ENCODE measurements around the gene ARHGAP26. TPM values are rescaled to one million over a fixed set of nuclear protein-coding genes. Genes with fewer than 3 reads are reported as not detected.

ARHGAP26 gene
- total RNA-seq, 4 donors from 2014 or later = 28.2 to 52.3 (median 37.9) TPM

DNA sequence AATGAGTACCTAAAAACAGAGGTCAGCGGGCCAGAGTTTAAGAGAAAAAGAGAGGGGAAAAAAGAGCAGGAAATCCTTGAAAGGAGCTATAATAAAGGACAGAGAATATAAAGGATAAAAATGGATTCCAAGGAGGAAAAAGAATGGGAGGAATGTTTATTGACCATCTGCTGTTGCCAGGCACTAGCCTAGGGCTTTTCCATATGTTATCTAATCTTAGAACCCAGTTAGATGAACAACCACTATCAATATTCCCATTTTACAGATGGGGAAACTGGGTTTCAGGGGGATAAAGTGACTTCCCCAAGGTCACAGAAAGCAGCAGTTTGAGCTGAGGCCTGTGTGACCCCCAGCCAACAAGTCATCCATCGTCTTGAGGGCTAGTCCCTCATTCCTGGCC lies 400.8 kb downstream of the ARHGAP26 start:
- no peak overlapping the region for H3K4me3 ChIP-seq (replicated peaks in 1 of 3)
- TF ChIP-seq, protein P1, sequence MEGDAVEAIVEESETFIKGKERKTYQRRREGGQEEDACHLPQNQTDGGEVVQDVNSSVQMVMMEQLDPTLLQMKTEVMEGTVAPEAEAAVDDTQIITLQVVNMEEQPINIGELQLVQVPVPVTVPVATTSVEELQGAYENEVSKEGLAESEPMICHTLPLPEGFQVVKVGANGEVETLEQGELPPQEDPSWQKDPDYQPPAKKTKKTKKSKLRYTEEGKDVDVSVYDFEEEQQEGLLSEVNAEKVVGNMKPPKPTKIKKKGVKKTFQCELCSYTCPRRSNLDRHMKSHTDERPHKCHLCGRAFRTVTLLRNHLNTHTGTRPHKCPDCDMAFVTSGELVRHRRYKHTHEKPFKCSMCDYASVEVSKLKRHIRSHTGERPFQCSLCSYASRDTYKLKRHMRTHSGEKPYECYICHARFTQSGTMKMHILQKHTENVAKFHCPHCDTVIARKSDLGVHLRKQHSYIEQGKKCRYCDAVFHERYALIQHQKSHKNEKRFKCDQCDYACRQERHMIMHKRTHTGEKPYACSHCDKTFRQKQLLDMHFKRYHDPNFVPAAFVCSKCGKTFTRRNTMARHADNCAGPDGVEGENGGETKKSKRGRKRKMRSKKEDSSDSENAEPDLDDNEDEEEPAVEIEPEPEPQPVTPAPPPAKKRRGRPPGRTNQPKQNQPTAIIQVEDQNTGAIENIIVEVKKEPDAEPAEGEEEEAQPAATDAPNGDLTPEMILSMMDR (IDR thresholded peaks at IDR 0.05) = no peak
- no peak for TF ChIP-seq POLR2A (IDR thresholded peaks at IDR 0.05)
- intact Hi-C loops (cut with DNase I) = no loop called here
- H3K9me3 ChIP-seq = no peaks in the 10 kb centered on the region
- H3K36me3 ChIP-seq = no peaks in the 10 kb centered on the region
- WGBS, 2 donors = 95 to 96% methylated on average over 2 of the region's 2 CpGs
- no peak for DNase-seq
- no peak overlapping the region for H3K27ac ChIP-seq
- H3K27me3 ChIP-seq = no peaks in the 10 kb centered on the region
- H3K4me1 ChIP-seq = peaks cover 0 to 5% of the 10 kb centered on the region in 2 donors

DNA sequence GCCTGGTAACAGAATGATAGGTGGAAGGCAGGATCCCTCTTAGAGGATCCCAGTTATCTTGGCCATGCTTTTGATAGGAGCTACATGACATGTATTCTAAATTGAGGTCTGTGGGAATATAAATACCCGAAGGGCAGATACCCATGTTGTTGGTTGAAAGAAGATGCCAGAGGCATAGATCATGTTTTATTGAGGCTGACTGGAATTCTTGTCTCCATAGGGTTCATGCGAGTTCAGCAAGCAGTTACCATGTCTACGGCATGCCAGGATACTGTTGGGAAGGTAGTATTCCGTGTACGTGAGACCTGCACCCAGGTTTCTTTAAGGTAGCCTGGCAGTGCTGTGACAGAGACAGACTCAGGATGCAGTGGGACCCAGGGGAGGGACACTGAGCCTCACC lies 402.6 kb downstream of the ARHGAP26 start:
- TF ChIP-seq, protein P1 (IDR thresholded peaks at IDR 0.05) = no peak
- no peak for TF ChIP-seq POLR2A (IDR thresholded peaks at IDR 0.05)
- peaks cover 4 to 14% of the 10 kb centered on the region in 2 donors for H3K4me1 ChIP-seq
- intact Hi-C loops (cut with DNase I) = no loop called here
- no peaks in the 10 kb centered on the region for H3K9me3 ChIP-seq
- no peaks in the 10 kb centered on the region for H3K27me3 ChIP-seq
- H3K36me3 ChIP-seq = no peaks in the 10 kb centered on the region
- DNase-seq = no peak
- WGBS, 2 donors = 94 to 100% methylated on average over 3 to 5 of the region's 5 CpGs
- H3K27ac ChIP-seq = no peak overlapping the region
- no peak overlapping the region for H3K4me3 ChIP-seq (replicated peaks in 1 of 3)

DNA sequence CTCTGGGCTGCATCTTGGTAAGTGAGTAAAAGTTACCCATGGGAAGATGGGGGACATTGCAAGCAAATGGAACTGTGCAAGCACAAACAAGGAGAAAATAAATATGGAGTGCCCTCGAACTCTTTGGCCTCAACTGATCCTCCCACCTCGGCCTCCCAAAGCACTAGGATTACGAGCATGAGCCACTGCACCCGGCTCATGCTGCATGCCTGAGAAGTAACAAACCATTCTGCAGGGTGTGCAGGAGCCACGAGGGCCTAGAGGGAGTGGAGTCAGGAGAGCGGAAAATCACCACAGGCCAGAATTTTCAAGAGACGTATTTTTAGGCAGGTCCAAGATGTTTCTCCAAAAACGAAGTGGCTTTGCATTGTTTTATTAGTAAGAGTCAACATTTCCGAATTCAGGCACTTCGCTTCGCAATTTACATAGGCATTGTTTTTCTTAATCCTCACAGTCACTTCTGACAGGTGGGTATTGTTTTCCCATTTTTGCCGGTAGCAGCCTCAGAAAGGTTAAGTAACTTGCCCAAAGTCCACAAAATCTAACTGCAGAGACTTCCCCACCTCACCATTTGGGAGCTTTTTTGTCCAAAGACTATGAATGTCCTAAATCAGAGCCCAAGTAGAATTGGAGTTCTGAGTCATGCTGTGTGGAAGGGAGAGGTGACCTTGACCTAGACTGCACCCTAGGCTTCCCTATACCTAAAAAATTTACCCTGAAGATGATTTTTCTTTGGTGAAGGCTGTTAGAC lies 403.1 kb downstream of the ARHGAP26 start:
- intact Hi-C loops (cut with DNase I) = no loop called here
- 85 to 91% methylated on average over 12 of the region's 12 CpGs for WGBS, 2 donors
- no peak for DNase-seq
- TF ChIP-seq POLR2A (IDR thresholded peaks at IDR 0.05) = no peak
- TF ChIP-seq, protein P1 (IDR thresholded peaks at IDR 0.05) = no peak
- Histone ChIP-seq H3K36me3 (no peaks in the 10 kb centered on the region), H3K27me3 (no peaks in the 10 kb centered on the region), H3K4me1 (peaks cover 4 to 19% of the 10 kb centered on the region in 2 donors), H3K27ac (no peak overlapping the region), H3K9me3 (no peaks in the 10 kb centered on the region), H3K4me3 (replicated peaks in 1 of 3) (no peak overlapping the region)

DNA sequence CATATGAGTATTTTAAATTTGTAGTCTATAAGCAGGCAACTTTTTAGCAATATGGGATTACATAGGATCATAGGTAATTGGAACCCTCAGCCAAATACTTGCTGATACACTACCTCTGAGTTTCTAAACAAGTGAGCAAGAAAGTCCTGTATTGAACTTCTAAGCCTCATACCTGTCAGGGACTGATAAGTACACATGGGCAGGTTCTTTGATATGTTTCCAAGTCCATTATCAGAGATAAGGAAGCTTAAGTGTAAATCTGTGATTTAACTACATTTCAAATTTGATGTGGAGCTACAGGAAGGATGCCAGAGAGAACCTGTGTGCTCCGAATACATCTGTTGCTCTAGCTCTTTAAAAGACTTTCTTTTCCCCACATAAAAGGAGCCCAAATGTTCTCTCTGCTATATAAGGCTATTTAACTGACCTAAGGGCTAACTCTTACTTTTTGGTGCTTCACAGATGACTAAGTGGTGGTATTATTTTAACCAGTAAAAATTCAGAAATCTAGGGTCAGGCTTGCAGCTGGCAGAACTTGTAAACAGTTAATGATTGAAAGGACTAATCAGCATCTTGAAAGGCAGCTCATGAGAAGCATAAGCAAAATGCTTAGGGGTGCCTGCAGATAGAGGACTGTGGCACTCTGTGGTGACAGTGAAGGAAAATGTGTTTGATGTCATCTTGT lies 404.7 kb downstream of the ARHGAP26 start:
- DNase-seq = no peak
- Histone ChIP-seq H3K4me1 (peaks cover 4 to 26% of the 10 kb centered on the region in 2 donors), H3K27me3 (no peaks in the 10 kb centered on the region), H3K4me3 (replicated peaks in 1 of 3) (no peak overlapping the region), H3K9me3 (no peaks in the 10 kb centered on the region), H3K27ac (no peak overlapping the region), H3K36me3 (no peaks in the 10 kb centered on the region)
- TF ChIP-seq, protein P1 (IDR thresholded peaks at IDR 0.05) = no peak
- no peak for TF ChIP-seq POLR2A (IDR thresholded peaks at IDR 0.05)
- WGBS, 2 donors = 79 to 93% methylated on average over 1 of the region's 1 CpG
- intact Hi-C loops (cut with DNase I) = no loop called here

DNA sequence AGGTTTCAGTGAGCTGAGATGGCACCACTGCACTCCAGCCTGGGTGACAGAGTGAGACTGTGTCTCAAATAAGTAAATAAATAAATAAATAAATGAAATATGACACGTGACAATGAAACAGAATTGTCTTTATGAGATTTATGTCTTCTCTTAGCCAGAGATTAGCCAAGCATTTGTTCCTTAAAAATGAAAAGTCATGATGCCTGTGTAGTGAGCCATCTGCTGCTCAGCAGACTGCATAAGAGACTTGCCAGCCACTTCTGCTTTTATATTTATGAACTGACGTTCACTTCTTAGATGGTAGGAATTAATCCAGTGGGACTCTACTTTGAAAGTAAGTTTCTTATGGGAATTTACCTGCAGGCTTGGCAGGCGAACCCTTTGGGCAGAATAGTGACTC lies 405.9 kb downstream of the ARHGAP26 start:
- TF ChIP-seq, protein P1 (IDR thresholded peaks at IDR 0.05) = no peak
- no peak for TF ChIP-seq POLR2A (IDR thresholded peaks at IDR 0.05)
- intact Hi-C loops (cut with DNase I) = no loop called here
- Histone ChIP-seq H3K9me3 (no peaks in the 10 kb centered on the region), H3K4me1 (peaks cover 4 to 26% of the 10 kb centered on the region in 2 donors), H3K36me3 (no peaks in the 10 kb centered on the region), H3K4me3 (replicated peaks in 1 of 3) (no peak overlapping the region), H3K27me3 (no peaks in the 10 kb centered on the region), H3K27ac (no peak overlapping the region)
- no peak for DNase-seq
- 89% methylated on average over 3 of the region's 3 CpGs for WGBS, 2 donors
